Dendritic cell treated with granulocyte-macrophage colony-stimulating factor and Interleukin-4, amounts not matched to agents 40 ng/mL and 50 ng/mL, for 4 days (primary cell): Measurements from ENCODE around the gene CDX2.

Experiments used
- H3K27ac Mint-ChIP-seq: one replicate; pipeline ENCODE4 v1.8.0; 2022; ENCODE audit warnings: mild to moderate bottlenecking, mixed read lengths
- H3K27me3 Mint-ChIP-seq: one replicate; pipeline ENCODE4 v1.8.0; 2022; ENCODE audit warnings: mild to moderate bottlenecking, mixed read lengths
- H3K36me3 Mint-ChIP-seq: one replicate; pipeline ENCODE4 v1.8.0; 2022; ENCODE audit warnings: low read depth, mixed read lengths
- H3K4me1 Mint-ChIP-seq: one replicate; pipeline ENCODE4 v1.8.0; 2022; ENCODE audit warnings: low read depth, mixed read lengths
- H3K4me3 Mint-ChIP-seq: one replicate; pipeline ENCODE4 v1.8.0; 2022; ENCODE audit warnings: mild to moderate bottlenecking, moderate library complexity, mixed read lengths
- H3K9me3 Mint-ChIP-seq: one replicate; pipeline ENCODE4 v1.8.0; 2022; ENCODE audit warnings: mixed read lengths
- intact Hi-C: fragments of 100-400 bp; cut with micrococcal nuclease; formaldehyde crosslinking; loops from one replicate; pipeline ENCODE4 v1.15.0; 2022

Gene CDX2

GRCh38 chr13:27973961-27974662 lies 5.0 kb upstream of the CDX2 start:
- H3K9me3 Mint-ChIP-seq, result no peaks in the 10 kb centered on the region
- no peak overlapping the region for H3K4me3 Mint-ChIP-seq
- peaks cover 25% of the 10 kb centered on the region for H3K4me1 Mint-ChIP-seq
- intact Hi-C loops, result no loop called here
- H3K27me3 Mint-ChIP-seq, result peaks cover 96% of the 10 kb centered on the region
- no peaks in the 10 kb centered on the region for H3K36me3 Mint-ChIP-seq
- H3K27ac Mint-ChIP-seq, result no peak overlapping the region

- H3K27me3 Mint-ChIP-seq, result peaks cover 97% of the 10 kb centered on the region
- H3K9me3 Mint-ChIP-seq, result no peaks in the 10 kb centered on the region
- no peak overlapping the region for H3K27ac Mint-ChIP-seq
- no peaks in the 10 kb centered on the region for H3K36me3 Mint-ChIP-seq
- intact Hi-C loops, result no loop called here
- H3K4me3 Mint-ChIP-seq, result no peak overlapping the region
- peaks cover 27% of the 10 kb centered on the region for H3K4me1 Mint-ChIP-seq
These were observed 4.2 kb upstream of the CDX2 start for GRCh38 chr13:27973291-27973690.

GRCh38 chr13:27972478-27972820 lies 3.3 kb upstream of the CDX2 start:
- Mint-ChIP-seq H3K27ac (no peak overlapping the region), H3K4me3 (no peak overlapping the region), H3K27me3 (peaks cover 97% of the 10 kb centered on the region), H3K4me1 (peaks cover 34% of the 10 kb centered on the region), H3K9me3 (no peaks in the 10 kb centered on the region), H3K36me3 (no peaks in the 10 kb centered on the region)
- intact Hi-C loops, result no loop called here

- Mint-ChIP-seq H3K36me3 (no peaks in the 10 kb centered on the region), H3K9me3 (no peaks in the 10 kb centered on the region), H3K4me1 (peaks cover 39% of the 10 kb centered on the region), H3K27ac (no peak overlapping the region), H3K4me3 (no peak overlapping the region), H3K27me3 (peaks cover 97% of the 10 kb centered on the region)
- intact Hi-C loops, result no loop called here
These were observed 2.8 kb upstream of the CDX2 start for GRCh38 chr13:27971776-27972477.

- H3K27ac Mint-ChIP-seq, result no peak overlapping the region
- H3K4me1 Mint-ChIP-seq, result peaks cover 40% of the 10 kb centered on the region
- H3K9me3 Mint-ChIP-seq, result no peaks in the 10 kb centered on the region
- H3K4me3 Mint-ChIP-seq, result no peak overlapping the region
- peaks cover 98% of the 10 kb centered on the region for H3K27me3 Mint-ChIP-seq
- H3K36me3 Mint-ChIP-seq, result no peaks in the 10 kb centered on the region
- intact Hi-C loops, result no loop called here
These were observed 2.1 kb upstream of the CDX2 start for GRCh38 chr13:27971236-27971645.

- no peak overlapping the region for H3K27ac Mint-ChIP-seq
- intact Hi-C loops, result no loop called here
- peaks cover 98% of the 10 kb centered on the region for H3K27me3 Mint-ChIP-seq
- no peaks in the 10 kb centered on the region for H3K36me3 Mint-ChIP-seq
- H3K9me3 Mint-ChIP-seq, result no peaks in the 10 kb centered on the region
- peaks cover 38% of the 10 kb centered on the region for H3K4me1 Mint-ChIP-seq
- no peak overlapping the region for H3K4me3 Mint-ChIP-seq
These were observed 1.5 kb upstream of the CDX2 start for GRCh38 chr13:27970382-27971235.

- Mint-ChIP-seq H3K27me3 (peaks cover 98% of the 10 kb centered on the region), H3K27ac (no peak overlapping the region), H3K9me3 (no peaks in the 10 kb centered on the region), H3K4me3 (no peak overlapping the region), H3K4me1 (peaks cover 33% of the 10 kb centered on the region), H3K36me3 (no peaks in the 10 kb centered on the region)
- intact Hi-C loops, result no loop called here
These were observed 733 bp upstream of the CDX2 start for GRCh38 chr13:27969866-27970229.

- peak overlapping the region; percentile 34 for H3K4me3 Mint-ChIP-seq
These were observed 616 bp downstream of the CDX2 start for GRCh38 chr13:27968316-27969081.

GRCh38 chr13:27967736-27968315 lies 1.3 kb downstream of the CDX2 start:
- Mint-ChIP-seq H3K27ac (no peak overlapping the region), H3K4me3 (no peak overlapping the region), H3K27me3 (peaks cover 98% of the 10 kb centered on the region), H3K9me3 (no peaks in the 10 kb centered on the region), H3K36me3 (no peaks in the 10 kb centered on the region), H3K4me1 (peaks cover 33% of the 10 kb centered on the region)
- intact Hi-C loops, result no loop called here

More at GRCh38 chr13:27968316-27969081, 616 bp downstream of the CDX2 start:
- Mint-ChIP-seq H3K9me3 (no peaks in the 10 kb centered on the region), H3K4me1 (peaks cover 33% of the 10 kb centered on the region), H3K27ac (no peak overlapping the region), H3K36me3 (no peaks in the 10 kb centered on the region), H3K27me3 (peaks cover 98% of the 10 kb centered on the region)
- intact Hi-C loops, result no loop called here

GRCh38 chr13:27967203-27967735 lies 1.8 kb downstream of the CDX2 start:
- Mint-ChIP-seq H3K9me3 (no peaks in the 10 kb centered on the region), H3K4me3 (no peak overlapping the region), H3K27ac (no peak overlapping the region), H3K27me3 (peaks cover 97% of the 10 kb centered on the region), H3K36me3 (no peaks in the 10 kb centered on the region), H3K4me1 (peaks cover 33% of the 10 kb centered on the region)
- intact Hi-C loops, result no loop called here

GRCh38 chr13:27966641-27967202 lies 2.4 kb downstream of the CDX2 start:
- Mint-ChIP-seq H3K4me1 (peaks cover 33% of the 10 kb centered on the region), H3K27me3 (peaks cover 97% of the 10 kb centered on the region), H3K36me3 (no peaks in the 10 kb centered on the region), H3K27ac (no peak overlapping the region), H3K4me3 (no peak overlapping the region), H3K9me3 (no peaks in the 10 kb centered on the region)
- intact Hi-C loops, result no loop called here

GRCh38 chr13:27965740-27966640 lies 3.1 kb downstream of the CDX2 start:
- Mint-ChIP-seq H3K4me3 (no peak overlapping the region), H3K27ac (no peak overlapping the region), H3K9me3 (no peaks in the 10 kb centered on the region), H3K27me3 (peaks cover 97% of the 10 kb centered on the region), H3K36me3 (no peaks in the 10 kb centered on the region), H3K4me1 (peaks cover 40% of the 10 kb centered on the region)
- intact Hi-C loops, result no loop called here
